Activated CD8-positive, alpha-beta T cell treated with anti-CD3 and anti-CD28 coated beads, Interleukin-2, amount 10 ng/mL, durations not matched to agents 7 days and 5 days (primary cell): ENCODE data around the gene CEMIP. TPM values are rescaled to one million over a fixed set of nuclear protein-coding genes. Genes with fewer than 3 reads are reported as not detected.
"Not testable (repeated sequence)": the region's sequence is repeated elsewhere in the genome, so short reads cannot be mapped to it uniquely, and the experiment has no call there.

ENCODE experiments used
- ATAC-seq: fragments of 150-1000 bp; cut with Tn5 transposase; one replicate; pipeline ENCODE4 v1.10.0; 2021; ENCODE audit warnings: moderate library complexity
- CTCF ChIA-PET: fragments of 350-600 bp; sonication (Branson Sonifier 250); formaldehyde crosslinking; loops from one replicate; lab custom pipeline; 2021; ENCODE audit warnings: antibody characterized with exemption; lab: Charles Lee
- POLR2A ChIA-PET: fragments of 350-600 bp; sonication (Branson Sonifier 250); formaldehyde crosslinking; loops from one replicate; lab custom pipeline; 2021; ENCODE audit warnings: antibody characterized with exemption; lab: Charles Lee
- DNase-seq: peaks from one replicate; pipeline ENCODE4 v3.0.0-alpha.2; 2020
- H3K27ac Mint-ChIP-seq: one replicate; pipeline ENCODE4 v1.8.0; 2021; ENCODE audit warnings: mild to moderate bottlenecking, mixed read lengths
- H3K27me3 Mint-ChIP-seq: one replicate; pipeline ENCODE4 v1.8.0; 2021; ENCODE audit warnings: low read depth, mixed read lengths
- H3K36me3 Mint-ChIP-seq: one replicate; pipeline ENCODE4 v1.8.0; 2021; ENCODE audit warnings: low read depth, mixed read lengths
- H3K4me1 Mint-ChIP-seq: one replicate; pipeline ENCODE4 v1.8.0; 2021; ENCODE audit warnings: low read depth, mixed read lengths
- H3K4me3 Mint-ChIP-seq: one replicate; pipeline ENCODE4 v1.8.0; 2021; ENCODE audit warnings: mild to moderate bottlenecking, mixed read lengths
- H3K9me3 Mint-ChIP-seq: one replicate; pipeline ENCODE4 v1.8.0; 2022; ENCODE audit warnings: mixed read lengths; ENCODE audit not compliant: insufficient read depth
- total RNA-seq, 2 experiments: library from RNA; stranded (reverse); gene quantifications; one replicate each; pipeline ENCODE4 v1.2.3, GENCODE V29; 2021

CEMIP gene
- total RNA-seq, 2 experiments from 2014 or later = not detected

GRCh38 chr15:80953001-80953952, 174.1 kb downstream of the CEMIP start:
- Mint-ChIP-seq H3K27me3 (no peaks in the 10 kb centered on the region), H3K27ac (peak overlapping the region; percentile 27), H3K36me3 (peaks cover 17% of the 10 kb centered on the region), H3K4me3 (no peak overlapping the region), H3K9me3 (no peaks in the 10 kb centered on the region), H3K4me1 (peaks cover 9% of the 10 kb centered on the region)
- ChIA-PET POLR2A (no interaction called here), CTCF (no interaction called here)
- no peak for ATAC-seq
- no peak for DNase-seq

DNA sequence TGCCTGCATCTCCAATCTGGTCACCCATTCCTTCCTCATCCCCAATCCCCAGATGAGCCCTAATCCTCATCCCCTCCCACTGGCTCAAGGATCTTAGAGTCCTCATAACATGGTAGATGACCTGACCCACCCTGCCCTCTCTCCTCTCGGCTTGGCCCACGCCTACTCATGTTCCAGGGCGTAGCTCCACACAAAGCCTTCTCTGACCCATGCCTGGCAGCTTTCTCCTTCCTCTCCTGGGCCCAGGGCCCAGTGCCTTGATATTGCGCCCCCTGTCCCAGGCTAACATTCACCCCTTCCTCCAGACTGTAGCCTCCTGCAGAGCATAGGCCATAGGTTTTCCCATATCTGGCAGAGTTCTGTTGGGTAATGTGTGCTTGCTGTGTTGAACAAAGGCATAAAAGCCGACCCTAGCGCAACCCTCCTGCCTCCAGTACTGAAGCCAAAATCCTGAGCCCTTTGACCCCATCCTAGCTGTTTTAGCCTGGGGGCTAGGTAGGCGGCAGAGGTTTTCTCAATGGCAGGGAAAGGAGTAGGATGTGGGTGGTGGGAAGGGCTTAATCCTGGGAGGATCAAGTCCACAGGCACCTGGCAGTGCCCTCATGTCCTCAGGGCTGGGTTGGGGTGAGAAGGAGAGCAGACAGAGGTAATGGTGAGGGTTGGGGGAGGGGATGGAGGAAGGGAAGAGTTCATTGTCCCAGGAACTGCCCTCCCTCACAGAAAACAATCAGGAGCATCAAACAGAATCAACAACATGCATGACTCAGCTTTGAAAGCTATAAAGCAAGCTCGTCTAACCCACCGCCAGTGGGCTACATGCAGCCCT, 175.0 kb downstream of the CEMIP start:
- POLR2A ChIA-PET = no interaction called here
- DNase-seq = no peak
- H3K4me1 Mint-ChIP-seq = peaks cover 9% of the 10 kb centered on the region
- H3K27ac Mint-ChIP-seq = no peak overlapping the region
- H3K27me3 Mint-ChIP-seq = no peaks in the 10 kb centered on the region
- no peak for ATAC-seq
- no peak overlapping the region for H3K4me3 Mint-ChIP-seq
- no peaks in the 10 kb centered on the region for H3K9me3 Mint-ChIP-seq
- CTCF ChIA-PET = interaction anchor here (1.2 to 1.3 kb wide), 2 partner anchors 16 to 312 kb away, joined by 4 to 6 read pairs; no protein-coding TSS in a partner anchor
- H3K36me3 Mint-ChIP-seq = peaks cover 24% of the 10 kb centered on the region

DNA sequence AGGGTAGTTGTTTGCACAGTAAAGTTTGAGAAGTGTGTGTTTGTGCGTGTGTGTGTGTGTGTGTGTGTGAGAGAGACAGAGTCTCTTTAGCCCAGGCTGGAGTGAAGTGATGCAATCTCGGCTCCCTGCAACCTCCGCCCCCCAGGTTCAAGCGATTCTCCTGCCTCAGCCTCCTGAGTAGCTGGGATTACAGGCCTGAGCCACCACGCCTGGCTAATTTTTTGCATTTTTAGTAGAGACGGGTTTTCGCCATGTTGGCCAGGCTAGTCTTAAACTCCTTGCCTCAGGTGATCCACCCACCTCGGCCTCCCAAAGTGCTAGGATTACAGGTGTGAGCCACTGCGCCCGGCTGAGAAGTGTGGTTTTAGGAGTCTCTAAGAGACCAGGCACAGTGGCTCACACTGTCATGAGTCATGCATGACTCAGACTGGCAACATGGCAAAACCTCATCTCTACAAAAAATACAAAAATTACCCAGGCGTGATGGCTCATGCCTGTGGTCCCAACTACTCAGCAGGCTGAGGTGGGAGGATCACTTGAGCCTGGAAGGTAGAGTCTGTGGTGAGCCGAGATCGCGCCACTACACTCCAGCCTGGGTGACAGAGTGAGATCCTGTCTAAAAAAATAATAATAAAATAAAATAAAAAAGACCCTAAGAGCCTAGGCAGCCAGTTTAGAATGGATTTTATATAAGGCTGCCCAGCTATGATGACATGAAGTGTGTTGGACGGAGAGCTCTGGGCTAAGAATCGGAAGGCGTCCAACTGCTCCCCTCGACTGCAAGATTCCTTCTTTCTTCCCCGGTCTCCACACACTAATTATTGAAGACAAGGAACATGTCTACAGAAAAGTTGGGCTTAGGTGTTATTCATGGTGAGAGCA, 176.6 kb downstream of the CEMIP start:
- CTCF ChIA-PET = interaction anchor here (1.3 kb wide), 1 partner anchor 14 kb away, joined by 6 read pairs; no protein-coding TSS in a partner anchor
- H3K9me3 Mint-ChIP-seq, POLR2A ChIA-PET, H3K27ac Mint-ChIP-seq, H3K4me3 Mint-ChIP-seq, H3K4me1 Mint-ChIP-seq, H3K27me3 Mint-ChIP-seq: not testable (repeated sequence)
- ATAC-seq = peak; percentile 64
- H3K36me3 Mint-ChIP-seq = peaks cover 32% of the 10 kb centered on the region
- DNase-seq = peak; percentile 36

- no peak for ATAC-seq
Observed at GRCh38 chr15:80957556-80957955, 178.4 kb downstream of the CEMIP start.

GRCh38 chr15:80957976-80958375, 178.8 kb downstream of the CEMIP start:
- Mint-ChIP-seq H3K4me3 (no peak overlapping the region), H3K27ac (no peak overlapping the region), H3K4me1 (peaks cover 15% of the 10 kb centered on the region), H3K36me3 (peaks cover 38% of the 10 kb centered on the region), H3K27me3 (no peaks in the 10 kb centered on the region), H3K9me3 (no peaks in the 10 kb centered on the region)
- ChIA-PET CTCF (interaction anchor here (0.7 to 5.5 kb wide), 2 partner anchors 12 to 308 kb away, joined by 4 to 34 read pairs; no protein-coding TSS in a partner anchor), POLR2A (no interaction called here)
- no peak for ATAC-seq
- DNase-seq = no peak

More at GRCh38 chr15:80957556-80957955, 178.4 kb downstream of the CEMIP start:
- H3K36me3 Mint-ChIP-seq = peaks cover 35% of the 10 kb centered on the region
- ChIA-PET CTCF (interaction anchor here (5.5 kb wide), 1 partner anchor 12 kb away, joined by 34 read pairs; no protein-coding TSS in a partner anchor), POLR2A (no interaction called here)
- no peak for DNase-seq
- H3K4me1 Mint-ChIP-seq = peaks cover 11% of the 10 kb centered on the region
- H3K27ac Mint-ChIP-seq = no peak overlapping the region
- no peaks in the 10 kb centered on the region for H3K27me3 Mint-ChIP-seq
- H3K4me3 Mint-ChIP-seq = no peak overlapping the region
- no peaks in the 10 kb centered on the region for H3K9me3 Mint-ChIP-seq

- H3K9me3 Mint-ChIP-seq = no peaks in the 10 kb centered on the region
- no peaks in the 10 kb centered on the region for H3K27me3 Mint-ChIP-seq
- ChIA-PET CTCF (interaction anchor here (5.5 kb wide), 1 partner anchor 11 kb away, joined by 34 read pairs; no protein-coding TSS in a partner anchor), POLR2A (no interaction called here)
- DNase-seq (no peak), ATAC-seq (no peak)
- H3K4me3 Mint-ChIP-seq = no peak overlapping the region
- H3K27ac Mint-ChIP-seq = no peak overlapping the region
- H3K36me3 Mint-ChIP-seq = peaks cover 41% of the 10 kb centered on the region
- H3K4me1 Mint-ChIP-seq = peaks cover 16% of the 10 kb centered on the region
Observed at GRCh38 chr15:80958818-80959495, 179.8 kb downstream of the CEMIP start.

GRCh38 chr15:80965454-80965853, 186.3 kb downstream of the CEMIP start:
- H3K4me1 Mint-ChIP-seq, DNase-seq, POLR2A ChIA-PET, H3K4me3 Mint-ChIP-seq, H3K27me3 Mint-ChIP-seq, H3K9me3 Mint-ChIP-seq, ATAC-seq, CTCF ChIA-PET, H3K27ac Mint-ChIP-seq: not testable (repeated sequence)
- H3K36me3 Mint-ChIP-seq = peaks cover 55% of the 10 kb centered on the region

DNA sequence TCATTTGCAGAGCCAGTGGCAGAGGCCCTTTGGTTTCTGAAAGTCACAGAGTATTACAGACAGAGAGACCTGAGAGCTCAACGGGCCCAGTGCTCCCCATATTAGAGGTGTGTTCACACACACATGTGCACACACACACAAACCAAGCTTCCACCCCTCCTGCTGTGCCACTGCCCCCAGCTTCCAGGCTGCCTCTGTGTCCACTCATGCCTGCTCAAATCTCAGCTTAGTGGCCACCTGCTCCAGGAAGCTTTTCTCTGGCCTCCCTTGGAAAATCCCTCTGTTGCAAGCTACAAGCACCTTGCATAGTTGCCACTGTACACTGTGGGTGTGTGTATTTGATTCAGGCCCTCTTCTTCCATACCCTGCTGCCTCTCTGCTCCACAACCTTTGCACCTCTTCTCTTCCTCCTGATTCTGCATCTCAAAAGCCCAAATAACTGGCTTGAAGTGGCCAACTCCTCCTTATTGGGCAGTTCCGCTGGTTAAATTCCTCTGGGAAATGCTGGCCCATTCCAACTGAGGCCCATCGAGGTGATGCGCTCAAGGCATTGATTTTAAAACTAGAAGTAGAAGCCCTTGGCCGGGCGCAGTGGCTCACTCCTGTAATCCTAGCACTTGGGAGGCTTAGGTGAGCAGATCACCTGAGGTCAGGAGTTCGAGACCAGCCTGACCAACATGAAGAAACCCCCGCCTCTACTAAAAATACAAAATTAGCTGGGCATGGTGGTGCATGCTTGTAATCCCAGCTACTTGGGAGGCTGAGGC, 187.4 kb downstream of the CEMIP start:
- CTCF ChIA-PET = interaction anchor here (2.5 to 5.0 kb wide), 3 partner anchors 190 to 510 kb away, joined by 9 to 34 read pairs (median 12); no protein-coding TSS in a partner anchor
- Mint-ChIP-seq H3K4me1 (peaks cover 10% of the 10 kb centered on the region), H3K4me3 (no peak overlapping the region), H3K9me3 (no peaks in the 10 kb centered on the region), H3K27me3 (no peaks in the 10 kb centered on the region), H3K27ac (no peak overlapping the region), H3K36me3 (peaks cover 47% of the 10 kb centered on the region)
- no peak for DNase-seq
- POLR2A ChIA-PET = no interaction called here
- ATAC-seq = no peak

DNA sequence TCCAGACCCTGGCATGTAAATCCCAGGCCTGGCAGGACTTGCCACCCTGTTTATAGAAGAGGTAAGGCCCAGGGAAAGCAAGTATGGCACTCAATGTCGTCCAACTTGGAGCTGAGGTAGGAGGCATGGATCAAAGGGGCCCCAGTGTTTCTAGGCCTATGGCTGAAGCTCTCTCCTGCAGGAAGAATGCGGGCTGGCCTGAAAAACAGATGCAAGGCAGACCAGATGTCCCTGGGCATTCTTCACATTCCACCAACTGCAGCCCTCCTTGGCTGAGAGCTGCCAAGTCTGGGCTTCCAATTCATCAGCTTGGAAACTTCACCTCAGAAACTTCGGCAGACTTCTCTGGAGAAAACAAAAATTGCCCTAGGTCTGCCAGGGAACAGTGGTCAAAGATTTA, 188.3 kb downstream of the CEMIP start:
- Mint-ChIP-seq H3K9me3 (no peaks in the 10 kb centered on the region), H3K27ac (no peak overlapping the region), H3K27me3 (no peaks in the 10 kb centered on the region), H3K36me3 (peaks cover 44% of the 10 kb centered on the region), H3K4me1 (peaks cover 6% of the 10 kb centered on the region), H3K4me3 (no peak overlapping the region)
- no peak for ATAC-seq
- ChIA-PET POLR2A (no interaction called here), CTCF (interaction anchor here (0.7 to 5.0 kb wide), 7 partner anchors 8 to 511 kb away, joined by 3 to 34 read pairs (median 9); partner anchors contain the start of gene CEMIP)
- DNase-seq = no peak

DNA sequence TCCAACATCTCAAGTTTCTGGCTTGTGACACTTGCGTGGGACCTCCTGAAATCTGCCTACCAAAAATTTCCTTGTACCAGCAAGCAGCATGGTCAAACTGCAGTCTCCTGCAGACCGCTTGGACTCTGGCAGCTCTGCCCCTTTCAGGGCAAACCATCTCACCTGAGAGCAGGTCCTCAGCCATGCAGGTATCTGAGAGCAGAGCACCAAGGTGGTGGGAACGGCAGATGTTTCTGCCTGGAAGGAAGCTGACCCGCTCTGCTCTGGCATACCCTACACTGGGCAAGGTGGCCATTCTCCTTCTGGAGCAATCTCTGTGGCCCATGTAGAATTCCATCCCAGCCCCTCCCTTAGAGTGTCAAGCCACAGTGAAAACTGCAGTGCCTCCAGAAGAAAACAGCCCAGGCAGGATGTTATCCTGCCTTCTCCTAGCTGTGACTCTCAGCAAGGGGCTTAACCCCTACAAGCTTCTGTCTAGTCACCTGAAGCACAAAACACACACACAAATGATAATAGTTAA, 188.9 kb downstream of the CEMIP start:
- no peaks in the 10 kb centered on the region for H3K9me3 Mint-ChIP-seq
- H3K27ac Mint-ChIP-seq = no peak overlapping the region
- no peak overlapping the region for H3K4me3 Mint-ChIP-seq
- CTCF ChIA-PET = interaction anchor here (0.7 to 5.0 kb wide), 9 partner anchors 9 to 512 kb away, joined by 3 to 34 read pairs (median 5); partner anchors contain the start of gene CEMIP
- H3K4me1 Mint-ChIP-seq = peaks cover under 1% of the 10 kb centered on the region
- H3K27me3 Mint-ChIP-seq = no peaks in the 10 kb centered on the region
- peaks cover 39% of the 10 kb centered on the region for H3K36me3 Mint-ChIP-seq
- DNase-seq (no peak), ATAC-seq (no peak)
- POLR2A ChIA-PET = no interaction called here
